Activated CD8-positive, alpha-beta memory T cell treated with anti-CD3 and anti-CD28 coated beads for 24 hours (primary cell): ENCODE measurements around the gene CIPC.

ENCODE experiments used
- DNase-seq: peaks from one replicate; pipeline ENCODE4 v3.0.0-alpha.2; 2020

Gene CIPC, protein sequence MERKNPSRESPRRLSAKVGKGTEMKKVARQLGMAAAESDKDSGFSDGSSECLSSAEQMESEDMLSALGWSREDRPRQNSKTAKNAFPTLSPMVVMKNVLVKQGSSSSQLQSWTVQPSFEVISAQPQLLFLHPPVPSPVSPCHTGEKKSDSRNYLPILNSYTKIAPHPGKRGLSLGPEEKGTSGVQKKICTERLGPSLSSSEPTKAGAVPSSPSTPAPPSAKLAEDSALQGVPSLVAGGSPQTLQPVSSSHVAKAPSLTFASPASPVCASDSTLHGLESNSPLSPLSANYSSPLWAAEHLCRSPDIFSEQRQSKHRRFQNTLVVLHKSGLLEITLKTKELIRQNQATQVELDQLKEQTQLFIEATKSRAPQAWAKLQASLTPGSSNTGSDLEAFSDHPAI

GRCh38 chr14:77097700-77098528 lies at the start of gene CIPC:
Gene CIPC (plus strand): TSS chr14:77098258. CDS start chr14:77105709, 7,451 bp downstream.
- peak; percentile 99 for DNase-seq

DNA sequence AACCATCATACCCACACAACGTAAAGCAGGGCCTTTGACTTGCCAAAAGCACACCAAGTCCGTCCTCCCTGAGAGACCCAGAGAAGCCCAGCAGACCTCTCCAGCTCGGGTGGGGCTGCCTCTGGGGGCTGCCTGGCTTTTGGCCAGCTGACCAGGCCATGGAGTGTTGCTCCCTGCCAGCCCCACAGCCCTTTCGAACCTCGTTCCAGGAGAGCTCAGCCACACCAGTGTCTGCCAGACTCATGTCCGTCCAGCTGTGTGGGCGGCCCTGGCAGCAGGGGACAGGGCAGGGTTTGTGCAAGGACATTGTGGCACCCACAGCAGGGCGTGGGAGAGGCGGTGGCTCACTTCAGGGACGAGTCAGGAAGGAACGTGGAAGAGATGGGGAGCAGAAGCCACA lies 46.9 kb upstream of the CIPC start:
- DNase-seq = no peak

GRCh38 chr14:77052281-77053044 lies 45.6 kb upstream of the CIPC start:
- no peak for DNase-seq

- DNase-seq = peak; percentile 92
Observed at GRCh38 chr14:77053046-77053841, 44.8 kb upstream of the CIPC start.

GRCh38 chr14:77055306-77055705 lies 42.8 kb upstream of the CIPC start:
- no peak for DNase-seq

- DNase-seq = no peak
Observed at GRCh38 chr14:77055981-77056380, 42.1 kb upstream of the CIPC start.

- DNase-seq = no peak
Observed at GRCh38 chr14:77058117-77058516, 39.9 kb upstream of the CIPC start.

GRCh38 chr14:77058785-77059184 lies 39.3 kb upstream of the CIPC start:
- DNase-seq = no peak

DNA sequence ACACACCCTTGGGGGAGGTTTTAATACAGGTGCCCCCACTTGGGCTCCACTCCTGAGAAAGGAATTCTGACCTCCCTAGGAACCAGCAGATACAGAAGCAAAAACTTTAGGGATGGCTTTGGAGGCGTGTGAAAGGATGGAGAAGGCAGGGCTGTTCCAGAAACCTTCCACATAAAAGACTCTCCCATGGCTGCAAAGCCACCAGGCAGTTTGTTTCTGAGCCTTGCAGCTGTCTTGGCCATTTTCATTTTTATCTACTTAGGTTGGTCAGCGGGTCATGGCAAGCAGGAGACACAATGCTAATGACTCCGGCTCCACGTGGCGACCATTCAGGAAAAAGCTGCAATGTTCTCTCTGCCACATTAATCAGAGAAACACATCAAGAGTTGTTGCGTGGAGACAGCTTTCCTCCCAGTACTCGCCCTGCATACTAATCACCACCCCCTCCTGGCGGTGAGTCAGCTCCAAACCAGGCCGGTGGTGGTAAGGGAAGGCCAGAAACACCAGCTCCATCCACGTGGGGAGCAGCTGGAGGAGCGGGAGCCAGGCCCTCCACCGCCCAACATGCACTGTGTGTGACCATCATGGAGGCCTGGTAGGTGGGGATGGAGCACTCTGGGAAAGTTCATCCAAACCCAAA lies 38.7 kb upstream of the CIPC start:
- no peak for DNase-seq

GRCh38 chr14:77061630-77062257 lies 36.3 kb upstream of the CIPC start:
- DNase-seq = no peak

DNA sequence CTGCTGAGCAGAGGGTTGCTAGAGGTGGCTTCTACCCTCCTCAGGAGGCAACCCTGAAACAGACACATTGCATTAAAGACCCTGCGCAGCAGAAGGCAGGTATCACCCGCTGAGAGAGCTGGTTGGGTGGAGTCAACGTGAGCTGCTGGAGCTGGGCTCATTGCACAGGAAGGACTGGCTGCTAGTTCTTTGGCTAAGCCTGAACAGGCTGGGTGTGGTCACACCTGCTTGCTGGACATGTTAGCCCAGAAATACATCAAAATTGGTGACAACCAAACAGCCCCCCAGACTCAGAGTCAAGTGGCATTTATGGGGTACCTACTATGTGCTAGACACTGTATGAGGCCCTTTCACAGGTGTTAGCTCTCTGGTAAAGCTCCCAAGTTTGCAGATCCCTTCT lies 35.8 kb upstream of the CIPC start:
- no peak for DNase-seq

- no peak for DNase-seq
Observed at GRCh38 chr14:77063571-77064171, 34.4 kb upstream of the CIPC start.

DNA sequence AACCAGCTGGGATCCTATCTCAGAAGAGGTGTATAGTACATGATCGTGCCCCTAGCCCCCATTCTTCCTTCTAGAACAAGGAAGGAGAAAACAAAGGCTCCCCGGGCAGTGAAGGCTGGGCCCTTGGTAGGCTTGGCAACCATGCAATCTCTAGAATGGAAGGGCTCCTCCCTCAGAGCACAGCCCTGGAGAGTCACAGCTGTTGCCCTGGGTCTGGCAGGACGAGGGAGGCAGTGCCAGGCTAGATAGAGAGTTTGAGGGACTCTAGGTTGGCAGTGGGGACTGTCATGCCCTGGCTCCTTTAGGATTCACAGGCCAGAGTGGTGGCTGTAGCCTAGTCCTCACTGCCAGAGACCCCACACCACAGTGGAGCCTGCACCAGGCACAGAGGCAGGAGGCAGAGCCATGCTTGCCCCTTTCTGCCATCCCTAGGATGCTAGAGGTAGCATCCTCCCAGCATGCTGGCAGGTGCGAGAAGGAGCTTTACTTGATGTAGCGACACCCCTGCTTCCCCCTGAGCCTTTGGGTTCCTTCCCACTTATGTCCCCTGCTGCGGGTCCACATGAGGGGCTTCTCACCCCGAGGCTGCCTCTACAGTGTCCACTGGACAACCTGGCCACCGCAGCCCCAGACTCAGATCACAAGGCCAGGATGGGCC lies 33.4 kb upstream of the CIPC start:
- DNase-seq = no peak

- DNase-seq = no peak
Observed at GRCh38 chr14:77065851-77066577, 32.0 kb upstream of the CIPC start.

- no peak for DNase-seq
Observed at GRCh38 chr14:77066578-77067172, 31.4 kb upstream of the CIPC start.

DNA sequence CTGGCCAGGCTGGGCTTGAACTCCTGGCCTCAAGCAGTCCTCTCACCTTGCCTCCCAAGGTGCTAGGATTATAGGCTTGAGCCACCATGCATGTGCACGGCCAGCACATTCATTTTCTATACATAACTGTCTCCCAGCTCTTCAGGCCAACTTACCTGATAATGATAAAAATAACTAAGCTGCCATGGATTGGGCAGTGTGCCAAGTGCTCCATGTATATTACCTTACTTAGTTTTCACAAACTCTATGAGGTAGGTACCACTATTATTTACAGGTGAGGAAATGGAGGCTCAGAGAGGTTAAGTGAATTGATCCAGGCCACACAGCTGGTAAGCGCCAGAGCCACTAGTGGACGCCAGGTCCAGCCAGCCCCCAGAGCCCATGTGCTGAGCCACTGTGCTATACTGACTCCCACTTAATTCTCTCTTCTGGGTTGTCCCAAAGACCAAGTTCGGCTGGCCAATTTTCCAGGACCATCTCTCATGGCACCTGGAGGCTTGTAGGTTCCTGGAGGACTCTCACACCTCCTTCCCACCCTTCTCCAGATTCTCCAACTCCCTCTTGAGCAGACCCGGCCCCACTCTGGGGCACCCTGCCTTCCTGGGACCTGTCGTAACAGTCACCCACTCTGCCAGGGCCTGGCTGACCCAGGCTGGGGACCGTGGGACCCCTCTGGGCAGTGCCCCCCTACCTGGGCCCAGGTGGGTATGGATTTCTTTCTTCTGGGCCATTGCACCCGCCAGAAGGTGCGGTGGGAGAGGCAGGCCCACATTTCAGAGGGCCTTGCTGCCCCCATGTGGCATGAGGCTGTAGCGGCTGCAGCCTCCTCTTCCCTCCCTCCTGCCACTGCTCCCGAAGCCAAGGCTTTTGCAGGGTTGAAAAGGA lies 30.2 kb upstream of the CIPC start:
- peak; percentile 77 for DNase-seq

GRCh38 chr14:77068517-77069200 lies 29.4 kb upstream of the CIPC start:
- DNase-seq = no peak

- no peak for DNase-seq
Observed at GRCh38 chr14:77069551-77069950, 28.5 kb upstream of the CIPC start.
